Keratinocyte (primary cell): ENCODE results near the gene L3MBTL3. TPM values are rescaled to one million over a fixed set of nuclear protein-coding genes. Genes with fewer than 3 reads are reported as not detected.

Source experiments
- DNase-seq: peaks from one replicate; pipeline ENCODE4 v3.0.0-alpha.2; 2011; ENCODE audit warnings: low read depth, missing footprints, low spot score
- FAIRE-seq: peaks from 2 replicates; lab custom pipeline; 2011; peaks lifted over from hg19 to GRCh38; lab: Jason Lieb, UNC
- H2AFZ ChIP-seq: 2 replicates; pipeline ENCODE4 v1.6.0; 2012; ENCODE audit warnings: low read length, control low read depth, inconsistent platforms; ENCODE audit not compliant: control insufficient read depth
- H3K27ac ChIP-seq: 2 replicates; pipeline ENCODE4 v1.5.1; 2011; ENCODE audit warnings: low read length; ENCODE audit not compliant: control insufficient read depth, insufficient read depth
- H3K27me3 ChIP-seq: 3 replicates; pipeline ENCODE4 v1.6.0; 2011; ENCODE audit warnings: low read length; ENCODE audit not compliant: control insufficient read depth, insufficient read depth; ENCODE audit errors: extremely low read depth
- H3K36me3 ChIP-seq, 2 experiments: 2 replicates in 1 of 2; 3 replicates in 1 of 2; pipeline ENCODE4 v1.5.1; 2011; ENCODE audit warnings: low read length in 2 of 2, mild to moderate bottlenecking in 1 of 2; ENCODE audit not compliant: control insufficient read depth in 2 of 2, insufficient read depth in 2 of 2; ENCODE audit errors: extremely low read depth in 1 of 2
- H3K4me1 ChIP-seq: 3 replicates; pipeline ENCODE4 v1.5.1; 2011; ENCODE audit warnings: low read length; ENCODE audit not compliant: control insufficient read depth, insufficient read depth; ENCODE audit errors: extremely low read depth
- H3K4me2 ChIP-seq: 3 replicates; pipeline ENCODE4 v1.6.0; 2011; ENCODE audit warnings: low read depth, low read length; ENCODE audit not compliant: control insufficient read depth, insufficient read depth; ENCODE audit errors: extremely low read depth
- H3K4me3 ChIP-seq, 3 experiments: fragments of 200-600 bp in 1 of 3; sonication (generic) in 1 of 3; 2 replicates in 2 of 3; 3 replicates in 1 of 3; pipeline ENCODE4 v1.5.1; 2011 to 2016; ENCODE audit warnings: low read length in 3 of 3, mild to moderate bottlenecking in 3 of 3, control low read depth in 2 of 3, inconsistent platforms in 1 of 3, low read depth in 1 of 3, mixed read lengths in 1 of 3, mixed run types in 1 of 3, moderate library complexity in 1 of 3; ENCODE audit not compliant: control insufficient read depth in 2 of 3, insufficient read depth in 2 of 3; ENCODE audit errors: extremely low read depth in 1 of 3
- H3K79me2 ChIP-seq: 2 replicates; pipeline ENCODE4 v1.6.0; 2012; ENCODE audit warnings: low read length; ENCODE audit not compliant: control insufficient read depth, insufficient read depth
- H3K9ac ChIP-seq: 3 replicates; pipeline ENCODE4 v1.6.0; 2011; ENCODE audit warnings: low read length; ENCODE audit not compliant: control insufficient read depth, insufficient read depth; ENCODE audit errors: extremely low read depth
- H3K9me1 ChIP-seq: 3 replicates; pipeline ENCODE4 v1.6.0; 2011; ENCODE audit warnings: low read length; ENCODE audit not compliant: control insufficient read depth, insufficient read depth; ENCODE audit errors: extremely low read depth
- H3K9me3 ChIP-seq: 2 replicates; pipeline ENCODE4 v1.5.1; 2012; ENCODE audit warnings: low read depth, low read length; ENCODE audit not compliant: control insufficient read depth
- H4K20me1 ChIP-seq: 3 replicates; pipeline ENCODE4 v1.6.0; 2011; ENCODE audit warnings: low read length; ENCODE audit not compliant: control insufficient read depth, insufficient read depth; ENCODE audit errors: extremely low read depth
- CTCF ChIP-seq, 3 experiments: IDR thresholded peaks in 1 of 3; conservative IDR thresholded peaks in 1 of 3; optimal IDR thresholded peaks in 1 of 3; 2 replicates in 2 of 3; 3 replicates in 1 of 3; pipeline versions ENCODE3 to v1.5.1; 2011; ENCODE audit warnings: low read length in 3 of 3, mild to moderate bottlenecking in 3 of 3, moderate library complexity in 2 of 3, control low read depth in 1 of 3, inconsistent platforms in 1 of 3; ENCODE audit not compliant: insufficient read depth in 2 of 3; ENCODE audit errors: extremely low read depth in 1 of 3
- EZH2 ChIP-seq: IDR thresholded peaks from one replicate; pipeline ENCODE4 v1.6.1; 2012; ENCODE audit warnings: inconsistent platforms, mild to moderate bottlenecking, low read length, moderate library complexity
- dilution Hi-C: fragments of 300-500 bp; cut with MboI; formaldehyde crosslinking; loops from one replicate; pipeline ENCODE4 v1.7.0; 2020; ENCODE audit warnings: low sequenced_read_pairs; ENCODE audit not compliant: extremely low pct_ligation_motif_present
- polyA plus RNA-seq, 5 experiments: library from polyadenylated mRNA; depleted of rRNA in 3 of 5; stranded (reverse) in 3 of 5; stranded (forward) in 1 of 5; unstranded in 1 of 5; fragments of >200 nt; gene quantifications; 1 replicate in 1 of 5; 2 replicates in 3 of 5; 3 replicates in 1 of 5; pipeline versions ENCODE4 v1.2.1 to v1.2.3, GENCODE V29; 2011 to 2012; ENCODE audit warnings: missing spikeins in 2 of 5, low read depth in 1 of 5, low replicate concordance in 1 of 5

Gene L3MBTL3
- polyA plus RNA-seq, 1 donor (not counting 4 experiments of a cell fraction or from before 2014, with no cell fraction given): 16.6 TPM

- Histone ChIP-seq H3K4me3 (no peak overlapping the region), H3K9me3 (no peaks in the 10 kb centered on the region), H3K36me3 (no peaks in the 10 kb centered on the region), H3K9ac (no peak overlapping the region), H3K27ac (no peak overlapping the region), H4K20me1 (no peaks in the 10 kb centered on the region), H2AFZ (no peak overlapping the region), H3K27me3 (no peaks in the 10 kb centered on the region), H3K4me2 (no peak overlapping the region), H3K79me2 (no peaks in the 10 kb centered on the region), H3K4me1 (no peaks in the 10 kb centered on the region), H3K9me1 (no peaks in the 10 kb centered on the region)
- TF ChIP-seq CTCF (optimal IDR thresholded peaks at IDR 0.05 in 1 of 3, IDR thresholded peaks at IDR 0.05 in 1 of 3, conservative IDR thresholded peaks at IDR 0.05 in 1 of 3; ENCODE audit: extremely low read depth in 1 of 3, insufficient read depth in 2 of 3, low read length in 3 of 3): no peak
- TF ChIP-seq EZH2: no peak
- no peak for DNase-seq
- dilution Hi-C loops: no loop called here
- FAIRE-seq: no peak
These were observed 8.0 kb upstream of the L3MBTL3 start for GRCh38 chr6:130010387-130010786.

- Histone ChIP-seq H3K4me1 (no peaks in the 10 kb centered on the region), H3K79me2 (no peaks in the 10 kb centered on the region), H3K36me3 (no peaks in the 10 kb centered on the region), H3K9me1 (no peaks in the 10 kb centered on the region), H3K27ac (no peak overlapping the region), H3K27me3 (no peaks in the 10 kb centered on the region), H4K20me1 (no peaks in the 10 kb centered on the region), H3K4me2 (no peak overlapping the region), H3K9me3 (no peaks in the 10 kb centered on the region), H2AFZ (no peak overlapping the region), H3K9ac (no peak overlapping the region), H3K4me3 (no peak overlapping the region)
- dilution Hi-C loops: no loop called here
- no peak for FAIRE-seq
- no peak for TF ChIP-seq CTCF (optimal IDR thresholded peaks at IDR 0.05 in 1 of 3, IDR thresholded peaks at IDR 0.05 in 1 of 3, conservative IDR thresholded peaks at IDR 0.05 in 1 of 3; ENCODE audit: extremely low read depth in 1 of 3, insufficient read depth in 2 of 3, low read length in 3 of 3)
- no peak for TF ChIP-seq EZH2
- no peak for DNase-seq
These were observed 5.7 kb upstream of the L3MBTL3 start for GRCh38 chr6:130012728-130013127.
